Astrocyte (in vitro differentiated cells and primary cell): Measurements from ENCODE around the gene PLIN5. TPM values are rescaled to one million over a fixed set of nuclear protein-coding genes. Genes with fewer than 3 reads are reported as not detected.

Experiments
- DNase-seq: peaks from one replicate; pipeline ENCODE4 v3.0.0-alpha.2; 2010; ENCODE audit warnings: low read depth
- FAIRE-seq: peaks from 2 replicates; lab custom pipeline; 2011; peaks lifted over from hg19 to GRCh38; lab: Jason Lieb, UNC
- H2AFZ ChIP-seq: 2 replicates; pipeline ENCODE4 v1.6.0; 2012; ENCODE audit warnings: low read depth, low read length, inconsistent platforms
- H3K27ac ChIP-seq: 2 replicates; pipeline ENCODE4 v1.5.1; 2011; ENCODE audit warnings: low read depth, low read length, inconsistent platforms
- H3K27me3 ChIP-seq: 2 replicates; pipeline ENCODE4 v1.6.0; 2011; ENCODE audit warnings: low read length, inconsistent platforms; ENCODE audit not compliant: insufficient read depth
- H3K36me3 ChIP-seq: 2 replicates; pipeline ENCODE4 v1.5.1; 2011; ENCODE audit warnings: low read length, inconsistent platforms; ENCODE audit not compliant: insufficient read depth
- H3K4me1 ChIP-seq: 2 replicates; pipeline ENCODE4 v1.5.1; 2011; ENCODE audit warnings: low read length, inconsistent platforms; ENCODE audit not compliant: insufficient read depth
- H3K4me2 ChIP-seq: 2 replicates; pipeline ENCODE4 v1.6.0; 2012; ENCODE audit warnings: low read length, inconsistent platforms
- H3K4me3 ChIP-seq: 2 replicates; pipeline ENCODE4 v1.5.1; 2011; ENCODE audit warnings: low read depth, mild to moderate bottlenecking, low read length, inconsistent platforms; ENCODE audit not compliant: insufficient read depth
- H3K79me2 ChIP-seq: 2 replicates; pipeline ENCODE4 v1.6.0; 2012; ENCODE audit warnings: mild to moderate bottlenecking, low read length, inconsistent platforms; ENCODE audit not compliant: insufficient read depth
- H3K9ac ChIP-seq: 2 replicates; pipeline ENCODE4 v1.6.0; 2012; ENCODE audit warnings: mild to moderate bottlenecking, low read length, inconsistent platforms
- H3K9me3 ChIP-seq: 2 replicates; pipeline ENCODE4 v1.5.1; 2012; ENCODE audit warnings: low read depth, mild to moderate bottlenecking, low read length, inconsistent platforms; ENCODE audit not compliant: insufficient read depth
- H4K20me1 ChIP-seq: 2 replicates; pipeline ENCODE4 v1.6.0; 2012; ENCODE audit warnings: low read length, inconsistent platforms; ENCODE audit not compliant: insufficient read depth
- H3K27ac Mint-ChIP-seq: one replicate; pipeline ENCODE4 v1.8.0; 2021; ENCODE audit warnings: mild to moderate bottlenecking, mixed read lengths; ENCODE audit not compliant: unreplicated experiment
- H3K27me3 Mint-ChIP-seq: one replicate; pipeline ENCODE4 v1.8.0; 2021; ENCODE audit warnings: low read depth, mixed read lengths; ENCODE audit not compliant: unreplicated experiment
- H3K36me3 Mint-ChIP-seq: one replicate; pipeline ENCODE4 v1.8.0; 2021; ENCODE audit warnings: low read depth, mixed read lengths; ENCODE audit not compliant: unreplicated experiment
- H3K4me1 Mint-ChIP-seq: one replicate; pipeline ENCODE4 v1.8.0; 2021; ENCODE audit warnings: low read depth, mixed read lengths; ENCODE audit not compliant: unreplicated experiment
- H3K4me3 Mint-ChIP-seq: one replicate; pipeline ENCODE4 v1.8.0; 2021; ENCODE audit warnings: mild to moderate bottlenecking, moderate library complexity, mixed read lengths; ENCODE audit not compliant: unreplicated experiment
- H3K9me3 Mint-ChIP-seq: one replicate; pipeline ENCODE4 v1.8.0; 2021; ENCODE audit warnings: mild to moderate bottlenecking, mixed read lengths; ENCODE audit not compliant: unreplicated experiment
- EZH2 ChIP-seq: IDR thresholded peaks from 2 replicates; pipeline ENCODE4 v1.6.1; 2012; ENCODE audit warnings: mild to moderate bottlenecking, low read length, inconsistent platforms; ENCODE audit not compliant: insufficient read depth
- total RNA-seq: library from RNA; stranded (reverse); gene quantifications from 2 replicates; pipeline ENCODE4 v1.2.1, GENCODE V29; 2021
- TF ChIP-seq, protein P1 (sequence below): IDR thresholded peaks from 2 replicates; pipeline ENCODE4 v1.5.1; 2011; ENCODE audit warnings: low read depth, mild to moderate bottlenecking, inconsistent platforms, low read length, moderate library complexity; ENCODE audit not compliant: insufficient read depth

Gene PLIN5
- total RNA-seq, 1 donor from 2014 or later: not detected

DNA sequence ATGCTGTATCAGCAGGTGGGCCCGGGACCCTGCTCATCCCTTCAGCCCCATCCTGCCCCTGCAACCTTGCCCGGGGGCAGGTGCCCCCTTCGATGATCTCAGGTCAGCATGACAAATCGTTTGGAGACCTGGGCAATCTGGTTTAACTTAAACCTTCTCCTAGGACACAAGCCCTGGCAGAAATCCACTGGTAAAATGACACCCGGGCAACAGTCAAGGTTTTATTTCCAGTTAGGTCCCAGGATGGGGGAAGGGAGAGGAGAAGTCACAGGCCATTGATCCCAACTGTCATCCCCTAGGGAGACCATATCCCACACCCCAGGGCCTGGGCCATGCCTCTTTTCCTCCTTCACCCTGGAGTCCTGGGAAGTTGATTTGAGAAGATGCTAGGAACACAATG, 1.8 kb upstream of the PLIN5 start:
- Mint-ChIP-seq H3K9me3 (no peaks in the 10 kb centered on the region), H3K4me1 (no peaks in the 10 kb centered on the region), H3K27me3 (peaks cover 46% of the 10 kb centered on the region), H3K27ac (no peak overlapping the region), H3K36me3 (no peaks in the 10 kb centered on the region), H3K4me3 (no peak overlapping the region)
- H3K27me3 ChIP-seq: peaks cover 13% of the 10 kb centered on the region
- no peaks in the 10 kb centered on the region for H3K79me2 ChIP-seq
- H3K4me1 ChIP-seq: peaks cover 2% of the 10 kb centered on the region
- TF ChIP-seq EZH2: no peak
- TF ChIP-seq, protein P1, sequence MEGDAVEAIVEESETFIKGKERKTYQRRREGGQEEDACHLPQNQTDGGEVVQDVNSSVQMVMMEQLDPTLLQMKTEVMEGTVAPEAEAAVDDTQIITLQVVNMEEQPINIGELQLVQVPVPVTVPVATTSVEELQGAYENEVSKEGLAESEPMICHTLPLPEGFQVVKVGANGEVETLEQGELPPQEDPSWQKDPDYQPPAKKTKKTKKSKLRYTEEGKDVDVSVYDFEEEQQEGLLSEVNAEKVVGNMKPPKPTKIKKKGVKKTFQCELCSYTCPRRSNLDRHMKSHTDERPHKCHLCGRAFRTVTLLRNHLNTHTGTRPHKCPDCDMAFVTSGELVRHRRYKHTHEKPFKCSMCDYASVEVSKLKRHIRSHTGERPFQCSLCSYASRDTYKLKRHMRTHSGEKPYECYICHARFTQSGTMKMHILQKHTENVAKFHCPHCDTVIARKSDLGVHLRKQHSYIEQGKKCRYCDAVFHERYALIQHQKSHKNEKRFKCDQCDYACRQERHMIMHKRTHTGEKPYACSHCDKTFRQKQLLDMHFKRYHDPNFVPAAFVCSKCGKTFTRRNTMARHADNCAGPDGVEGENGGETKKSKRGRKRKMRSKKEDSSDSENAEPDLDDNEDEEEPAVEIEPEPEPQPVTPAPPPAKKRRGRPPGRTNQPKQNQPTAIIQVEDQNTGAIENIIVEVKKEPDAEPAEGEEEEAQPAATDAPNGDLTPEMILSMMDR: no peak
- no peaks in the 10 kb centered on the region for H4K20me1 ChIP-seq
- no peaks in the 10 kb centered on the region for H3K36me3 ChIP-seq
- peaks cover 3% of the 10 kb centered on the region for H3K9me3 ChIP-seq
- no peak overlapping the region for H3K9ac ChIP-seq
- DNase-seq (no peak), FAIRE-seq (no peak)
- H3K27ac ChIP-seq: no peak overlapping the region
- no peak overlapping the region for H3K4me2 ChIP-seq
- H2AFZ ChIP-seq: no peak overlapping the region
- H3K4me3 ChIP-seq: no peak overlapping the region

DNA sequence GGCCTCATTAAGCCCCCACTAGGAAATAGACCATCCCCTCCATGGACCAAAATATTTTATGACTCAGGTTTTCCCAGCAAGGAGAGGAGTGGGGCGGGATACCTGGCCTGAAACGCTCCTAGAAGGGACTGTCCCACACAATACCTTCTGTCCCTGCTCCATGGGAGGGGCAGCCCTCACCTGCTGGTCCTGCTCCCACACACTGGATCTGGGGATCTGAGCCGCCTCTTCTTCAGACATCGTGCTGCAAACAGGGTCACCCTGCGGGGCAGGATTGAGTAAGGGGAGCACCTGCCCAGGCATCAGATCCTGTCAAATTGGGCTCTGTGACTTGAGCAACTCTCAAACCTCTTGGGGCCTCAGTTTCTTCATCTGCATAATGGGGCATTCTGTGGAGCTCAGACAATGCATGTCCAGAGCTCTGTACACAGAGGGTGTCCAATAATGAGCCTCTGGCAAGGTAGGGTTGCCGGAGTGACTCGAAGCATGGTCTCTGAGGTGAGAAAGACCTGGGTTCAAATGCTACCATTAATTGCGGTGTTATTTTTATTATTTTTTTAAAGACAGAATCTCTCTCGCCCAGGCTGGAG, 1.1 kb downstream of the PLIN5 start:
- DNase-seq (no peak), FAIRE-seq (no peak)
- H3K27ac Mint-ChIP-seq: no peak overlapping the region
- no peaks in the 10 kb centered on the region for H3K79me2 ChIP-seq
- H3K36me3 ChIP-seq: no peaks in the 10 kb centered on the region
- H2AFZ ChIP-seq: no peak overlapping the region
- TF ChIP-seq, protein P1: no peak
- TF ChIP-seq EZH2: no peak
- no peak overlapping the region for H3K27ac ChIP-seq
- H3K4me3 ChIP-seq: no peak overlapping the region
- H3K36me3 Mint-ChIP-seq: no peaks in the 10 kb centered on the region
- no peaks in the 10 kb centered on the region for H3K9me3 ChIP-seq
- no peaks in the 10 kb centered on the region for H3K4me1 Mint-ChIP-seq
- H3K4me2 ChIP-seq: no peak overlapping the region
- no peak overlapping the region for H3K9ac ChIP-seq
- H4K20me1 ChIP-seq: no peaks in the 10 kb centered on the region
- peaks cover 5% of the 10 kb centered on the region for H3K27me3 ChIP-seq
- H3K27me3 Mint-ChIP-seq: peaks cover 42% of the 10 kb centered on the region
- H3K9me3 Mint-ChIP-seq: no peaks in the 10 kb centered on the region
- peaks cover 2% of the 10 kb centered on the region for H3K4me1 ChIP-seq
- H3K4me3 Mint-ChIP-seq: no peak overlapping the region

DNA sequence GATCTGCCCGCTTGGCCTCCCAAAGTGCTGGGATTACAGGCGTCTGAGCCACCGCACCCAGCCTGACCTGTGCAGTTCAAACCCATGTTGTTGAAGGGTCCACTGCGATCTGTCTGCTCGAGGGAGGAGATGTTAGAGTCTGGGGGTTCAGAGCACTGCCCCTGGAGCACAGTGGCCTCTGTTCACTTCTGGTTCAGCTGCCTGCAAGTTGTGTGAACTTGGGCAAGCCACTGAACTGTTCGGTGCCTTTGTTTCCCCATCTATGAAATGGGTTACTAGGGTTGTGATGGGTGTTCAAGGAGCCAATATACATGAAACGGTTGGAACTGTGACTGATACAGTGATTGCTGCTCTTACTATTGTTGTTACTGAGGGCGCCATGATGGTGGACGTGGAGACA, 1.7 kb downstream of the PLIN5 start:
- Mint-ChIP-seq H3K4me1 (no peaks in the 10 kb centered on the region), H3K4me3 (peak overlapping the region; percentile 54), H3K27me3 (peaks cover 37% of the 10 kb centered on the region), H3K9me3 (no peaks in the 10 kb centered on the region), H3K27ac (no peak overlapping the region), H3K36me3 (no peaks in the 10 kb centered on the region)
- H3K36me3 ChIP-seq: no peaks in the 10 kb centered on the region
- TF ChIP-seq, protein P1: no peak
- TF ChIP-seq EZH2: no peak
- no peak overlapping the region for H3K9ac ChIP-seq
- no peak overlapping the region for H2AFZ ChIP-seq
- H3K4me3 ChIP-seq: no peak overlapping the region
- H3K9me3 ChIP-seq: no peaks in the 10 kb centered on the region
- DNase-seq (no peak), FAIRE-seq (no peak)
- H3K79me2 ChIP-seq: no peaks in the 10 kb centered on the region
- no peaks in the 10 kb centered on the region for H4K20me1 ChIP-seq
- H3K4me2 ChIP-seq: no peak overlapping the region
- H3K27ac ChIP-seq: no peak overlapping the region
- H3K27me3 ChIP-seq: peaks cover 5% of the 10 kb centered on the region
- peaks cover 2% of the 10 kb centered on the region for H3K4me1 ChIP-seq
